GM19328 (cell line): ENCODE results near the gene TLE2.
"Not testable (repeated sequence)": the region's sequence is repeated elsewhere in the genome, so short reads cannot be mapped to it uniquely, and the experiment has no call there.

Experiments
- ATAC-seq: cut with Tn5 transposase; IDR thresholded peaks from one replicate; pipeline ENCODE4 v1.9.1; 2021; ENCODE audit warnings: mild to moderate bottlenecking, moderate library complexity; ENCODE audit not compliant: unreplicated experiment

Gene TLE2

DNA sequence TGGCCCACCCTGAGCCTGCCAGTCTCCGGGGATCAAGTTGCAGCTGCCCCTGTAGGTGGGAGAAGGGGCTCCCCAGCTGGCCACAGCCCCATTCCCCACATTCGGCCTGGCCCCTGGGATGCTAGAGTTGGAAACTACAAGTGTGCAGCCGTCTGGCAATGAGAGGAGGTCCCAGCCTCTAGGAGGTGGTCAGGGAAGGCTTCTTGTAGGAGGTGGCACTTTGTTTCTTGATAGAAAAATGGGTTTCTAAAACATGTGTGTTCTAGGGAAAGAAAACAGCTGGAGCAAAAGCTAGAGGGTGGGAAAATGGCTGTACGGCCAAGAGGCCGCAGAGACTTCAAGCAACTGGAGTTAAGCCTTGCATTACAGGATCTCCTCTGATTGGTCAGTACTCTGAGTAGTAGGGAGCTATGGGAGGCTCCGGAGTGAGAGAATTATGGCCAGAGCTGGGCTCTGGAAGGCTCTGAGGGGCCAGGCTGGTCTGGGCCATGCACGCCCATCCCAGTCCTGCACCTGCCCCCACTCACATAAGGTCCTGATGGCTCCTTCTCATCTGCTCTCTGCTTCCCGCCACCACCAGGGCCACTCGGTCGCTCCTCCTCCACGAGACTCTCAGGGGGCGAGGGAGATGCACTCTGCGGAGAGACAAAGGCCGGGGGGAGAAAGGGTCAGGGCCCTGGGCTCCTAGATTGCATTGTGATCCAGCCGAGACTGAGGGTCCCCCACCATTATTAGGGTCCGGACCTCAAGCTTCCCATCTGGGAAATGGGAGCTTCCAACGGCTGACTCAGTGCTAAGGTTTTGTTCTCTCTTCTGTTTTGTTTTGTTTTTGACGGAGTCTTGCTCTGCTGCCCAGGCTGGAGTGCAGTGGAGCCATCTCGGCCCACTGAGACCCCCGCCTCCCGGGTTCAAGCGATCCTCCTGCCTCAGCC, 13.7 kb downstream of the TLE2 start:
- ATAC-seq, result no peak

DNA sequence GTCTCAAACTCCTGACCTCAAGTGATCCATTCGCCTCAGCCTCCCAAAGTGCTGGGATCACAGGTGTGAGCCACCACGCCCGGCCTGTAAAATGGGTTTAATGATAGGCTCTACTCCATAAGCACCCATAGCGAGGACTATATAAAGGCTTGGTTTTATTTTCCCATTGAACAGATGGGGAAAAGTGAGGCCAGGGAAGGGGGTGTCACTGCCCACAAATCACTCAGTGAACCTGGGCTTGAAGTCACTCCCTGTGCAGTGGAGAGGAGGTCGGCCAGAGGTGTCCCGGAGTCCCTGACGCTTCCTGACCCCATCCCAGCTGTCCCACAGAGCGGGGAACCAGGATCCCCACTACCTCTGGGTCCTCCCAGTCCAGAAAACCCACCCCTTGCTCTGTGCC, 14.9 kb downstream of the TLE2 start:
- ATAC-seq, result no peak

DNA sequence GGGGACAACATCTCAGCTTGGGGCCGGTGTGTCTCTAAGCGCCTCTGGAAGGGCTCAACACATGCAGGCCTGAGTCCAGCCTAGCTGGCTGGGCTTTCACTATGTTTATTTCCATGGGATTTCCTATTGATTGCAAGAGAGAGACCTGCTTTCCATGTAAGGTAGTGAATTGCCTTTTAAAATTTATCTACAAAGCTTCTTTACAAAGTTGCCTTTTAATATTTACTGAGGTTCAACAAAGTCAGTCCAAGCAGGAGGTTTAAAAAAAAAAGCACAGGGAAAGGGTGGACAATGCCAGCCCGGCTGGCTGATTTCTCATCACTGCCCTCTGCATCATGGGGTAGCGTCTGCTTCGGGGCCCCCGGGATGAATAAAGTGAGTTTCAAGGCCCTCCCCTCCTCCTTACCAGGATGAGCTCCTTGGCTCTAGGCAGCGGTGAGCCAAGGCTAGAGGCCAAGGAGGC, 15.8 kb downstream of the TLE2 start:
- no peak for ATAC-seq

DNA sequence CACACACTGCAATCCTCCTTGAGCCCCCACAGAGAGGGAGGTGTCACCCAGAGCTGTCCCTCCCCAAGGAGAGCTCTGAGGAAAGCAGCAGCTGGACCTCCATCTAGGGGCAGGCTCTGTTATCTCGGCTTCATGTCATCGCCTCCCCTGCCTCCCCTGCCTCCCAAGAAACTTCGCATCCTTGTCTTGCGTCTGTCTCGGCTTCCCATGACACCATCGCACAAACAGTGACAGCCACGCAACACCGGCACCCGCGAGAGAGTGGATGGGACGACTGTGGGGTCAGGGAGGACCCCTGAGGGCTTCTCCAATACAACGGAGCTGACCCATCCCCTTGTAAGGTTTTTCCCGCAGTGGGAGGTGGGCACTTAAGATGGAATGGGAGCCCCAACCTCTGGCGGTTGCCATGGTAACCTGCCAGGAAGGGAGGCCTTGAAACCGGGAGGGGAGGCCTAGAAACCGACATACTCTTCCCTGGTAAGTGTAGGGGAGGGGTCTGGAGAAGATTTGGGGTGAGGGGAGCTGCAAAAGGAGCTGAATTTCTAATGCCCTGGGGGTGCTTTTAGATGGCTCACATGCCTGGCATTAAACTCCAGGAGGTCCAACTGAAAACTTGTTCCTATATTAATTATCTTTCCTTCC, 16.3 kb downstream of the TLE2 start:
- ATAC-seq, result no peak

DNA sequence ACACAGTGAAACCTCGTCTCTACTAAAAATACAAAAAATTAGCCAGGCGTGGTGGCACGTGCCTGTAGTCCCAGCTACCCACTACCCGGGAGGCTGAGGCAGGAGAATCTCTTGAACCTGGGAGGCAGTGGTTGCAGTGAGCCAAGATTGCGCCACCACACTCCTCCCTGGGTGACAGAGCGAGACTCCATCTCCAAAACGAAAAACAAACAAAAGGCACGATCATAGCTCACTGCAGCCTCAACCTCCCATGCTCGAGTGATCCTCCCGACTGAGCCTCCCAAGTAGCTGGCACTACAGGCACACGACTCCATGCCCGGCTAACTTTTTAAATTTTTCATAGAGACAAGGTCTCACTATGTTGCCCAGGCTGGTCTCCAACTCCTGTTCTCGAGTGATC, 17.0 kb downstream of the TLE2 start:
- not testable (repeated sequence) for ATAC-seq

DNA sequence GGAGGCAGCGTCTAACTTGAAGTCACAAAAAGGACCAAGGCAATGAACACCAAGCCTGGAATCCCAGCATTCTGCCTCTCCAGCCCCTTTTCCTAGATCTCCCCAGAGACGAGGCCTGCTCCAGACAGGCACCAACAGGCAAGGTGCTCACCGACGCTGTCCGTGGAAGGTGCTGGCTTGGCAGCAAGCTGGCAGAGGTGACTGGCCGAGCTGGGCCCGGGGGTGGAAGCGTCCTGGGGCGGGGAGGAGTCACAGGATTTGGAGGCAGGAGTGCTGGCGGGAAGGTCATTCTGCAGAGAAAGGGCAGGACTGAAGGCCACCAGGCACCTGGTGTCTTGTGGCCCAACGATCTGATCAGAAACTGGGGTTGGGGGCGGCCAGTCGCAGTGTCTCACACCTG, 18.2 kb downstream of the TLE2 start:
- ATAC-seq, result no peak

DNA sequence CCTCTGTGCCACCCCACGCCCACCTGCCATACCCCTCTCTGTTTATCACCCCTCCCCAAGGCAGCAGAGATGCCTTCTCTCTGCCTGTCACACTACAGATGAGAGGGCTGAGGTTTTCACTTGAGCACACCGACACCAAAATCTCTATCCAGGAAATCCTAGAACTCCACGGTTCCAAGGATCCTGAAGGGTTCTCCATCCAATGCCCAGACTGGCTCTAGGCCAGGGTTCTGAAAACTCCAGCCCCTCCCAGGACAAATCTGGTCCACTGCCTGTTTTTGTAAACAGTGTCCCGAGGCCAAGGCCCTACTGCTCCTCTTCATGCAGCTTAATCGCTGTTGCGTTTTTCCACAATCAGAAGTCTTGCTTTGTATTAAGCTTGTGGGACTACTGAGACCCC, 20.1 kb downstream of the TLE2 start:
- ATAC-seq, result no peak

DNA sequence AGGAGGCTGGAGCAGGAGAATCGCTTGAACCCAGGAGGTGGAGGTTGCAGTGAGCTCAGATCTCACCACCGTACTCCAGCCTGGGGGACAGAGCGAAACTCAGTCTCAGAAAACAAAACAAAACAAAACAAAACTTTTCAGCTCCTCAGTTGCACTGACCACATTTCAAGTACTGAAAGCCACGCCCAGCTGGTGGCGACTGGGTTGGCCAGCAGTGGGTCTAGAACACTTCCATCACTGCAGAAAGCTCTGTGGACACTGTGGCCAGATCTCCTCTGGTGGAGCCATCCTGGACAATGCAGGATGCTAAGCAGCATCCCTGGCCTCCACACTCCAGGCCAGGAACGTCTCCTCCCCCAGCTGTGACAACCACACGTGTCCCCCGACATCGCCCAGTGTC, 21.1 kb downstream of the TLE2 start:
- ATAC-seq, result no peak

DNA sequence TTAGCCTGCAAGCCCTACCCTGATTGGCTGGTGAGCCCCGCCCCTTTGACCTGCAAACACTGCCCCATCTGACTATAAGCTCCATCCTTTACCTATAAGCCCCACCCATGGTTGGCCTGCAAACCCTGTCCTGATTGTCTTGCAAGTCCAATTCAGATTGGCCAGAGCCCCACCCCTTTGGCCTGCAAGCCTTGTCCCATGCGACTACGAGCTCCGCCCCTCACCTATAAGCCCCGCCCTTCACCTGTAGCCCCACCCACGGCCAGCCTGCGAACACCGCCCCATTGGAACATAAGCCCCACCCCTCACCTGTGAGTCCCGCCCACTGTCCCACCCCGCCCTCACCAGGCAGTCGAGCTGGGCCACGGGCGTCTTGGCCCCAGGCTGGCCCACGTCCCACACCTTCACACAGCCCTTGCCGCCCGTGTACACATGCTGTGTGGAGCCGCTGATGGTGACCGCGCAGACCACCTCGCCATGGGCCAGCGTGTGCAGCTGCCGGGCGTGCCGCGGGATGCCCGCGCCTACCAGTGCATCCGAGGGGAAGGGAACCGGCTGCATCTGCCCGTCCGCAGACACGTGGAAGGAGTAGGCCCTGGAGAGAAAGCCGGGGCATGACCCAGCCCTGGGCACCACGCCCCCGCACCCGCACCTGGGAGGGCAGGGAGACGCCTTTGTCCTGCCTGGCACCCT, 22.9 kb downstream of the TLE2 start:
- no peak for ATAC-seq

DNA sequence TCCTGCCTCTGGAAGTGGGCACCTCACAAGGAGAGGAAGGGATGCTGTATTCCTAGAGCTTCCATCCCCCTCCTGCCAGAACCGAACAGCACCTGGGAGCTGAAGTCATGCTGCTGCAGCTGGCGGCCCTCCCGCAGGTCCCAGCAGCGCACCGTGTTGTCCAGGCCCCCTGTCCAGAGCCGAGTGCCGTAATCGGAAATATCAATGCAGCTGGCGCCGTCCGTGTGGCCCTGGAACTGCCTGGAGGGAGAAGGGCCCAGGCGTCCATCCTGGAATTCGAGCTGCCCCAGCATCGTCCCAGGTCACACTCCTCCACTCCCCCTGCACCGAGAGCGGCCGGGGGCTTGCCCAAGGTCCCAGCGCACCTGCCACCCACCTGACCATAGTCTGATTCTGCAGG, 23.7 kb downstream of the TLE2 start:
- no peak for ATAC-seq

DNA sequence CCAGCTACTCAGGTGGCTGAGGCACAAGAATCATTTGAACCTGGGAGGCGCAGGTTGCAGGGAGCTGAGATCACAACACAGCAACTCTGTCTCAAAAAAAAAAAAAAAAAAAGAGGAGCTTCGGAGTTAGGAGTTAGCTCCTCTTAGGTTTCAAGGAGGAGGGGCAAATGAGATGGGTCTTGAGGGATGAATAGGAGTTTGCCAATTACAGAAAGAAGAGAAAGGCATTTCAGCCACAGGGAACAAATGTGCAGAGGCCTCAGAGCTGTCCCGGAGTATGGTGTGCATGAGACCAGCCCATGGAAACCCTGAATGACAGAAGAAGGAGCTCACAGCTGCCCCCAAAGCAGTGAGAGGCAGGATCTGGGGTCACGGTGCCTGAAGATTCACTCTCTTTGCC, 24.6 kb downstream of the TLE2 start:
- ATAC-seq, result no peak

DNA sequence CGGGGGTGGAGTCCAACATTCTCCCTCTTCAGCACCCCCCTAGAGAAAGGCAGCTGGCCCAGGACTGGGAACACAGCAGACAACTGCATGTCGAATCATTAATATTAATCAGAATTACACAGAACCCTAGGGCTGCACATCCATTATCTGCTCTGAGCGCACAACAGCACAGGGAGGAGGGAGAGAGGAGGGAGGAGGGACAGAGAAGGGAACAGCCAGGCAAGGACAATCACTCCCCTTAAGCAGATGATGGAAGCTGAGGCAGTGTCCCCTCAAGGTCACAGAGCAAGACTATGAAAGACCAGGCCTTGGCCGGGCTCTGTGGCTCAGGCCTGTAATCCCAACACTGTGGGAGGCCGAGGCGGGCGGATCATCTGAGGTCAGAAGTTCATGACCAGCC, 26.0 kb downstream of the TLE2 start:
- no peak for ATAC-seq

DNA sequence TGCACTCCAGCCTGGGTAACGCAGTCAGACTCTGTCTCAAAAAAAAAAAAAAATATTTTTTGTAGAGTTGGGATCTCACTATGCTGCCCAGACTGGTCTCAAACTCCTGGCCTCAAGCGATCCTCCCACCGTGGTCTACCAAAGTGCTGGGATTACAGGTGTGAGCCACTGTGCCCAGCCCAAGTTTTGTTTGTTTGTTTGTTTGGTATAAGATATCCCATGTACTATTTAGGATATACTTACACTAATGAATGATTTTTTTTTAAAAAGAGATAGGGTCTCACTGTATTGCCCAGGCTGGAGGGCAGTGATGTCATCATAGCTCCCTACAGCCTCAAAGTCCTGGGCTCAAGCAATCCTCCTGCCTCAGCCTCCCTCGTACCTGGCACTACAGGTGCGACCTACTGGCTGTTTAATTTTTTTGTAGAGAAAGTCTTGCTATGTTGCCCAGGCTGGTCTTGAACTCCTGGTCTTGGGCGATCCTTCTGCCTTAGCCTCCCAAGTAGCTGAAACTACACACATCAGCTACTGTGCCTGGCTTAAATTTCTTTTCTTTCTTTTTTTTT, 27.8 kb downstream of the TLE2 start:
- no peak for ATAC-seq

DNA sequence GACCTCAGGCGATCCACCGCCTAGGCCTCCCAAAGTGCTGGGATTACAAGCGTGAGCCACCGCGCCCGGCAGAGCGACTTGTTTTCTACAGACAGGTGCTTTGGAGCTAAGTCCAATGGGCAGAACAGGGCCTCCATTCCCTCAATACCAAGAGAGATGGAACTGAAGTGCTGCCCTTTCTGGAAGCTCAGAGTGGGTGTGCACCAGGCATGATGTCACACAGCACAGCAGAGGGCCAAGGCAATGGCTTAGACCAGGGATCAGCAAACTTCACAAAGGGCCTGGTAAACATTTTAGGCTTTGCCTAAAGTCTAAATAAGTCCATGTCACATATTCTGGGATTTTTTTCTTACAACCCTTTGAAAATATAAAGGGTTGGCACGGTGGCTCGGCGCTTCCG, 30.4 kb downstream of the TLE2 start:
- ATAC-seq, result no peak

DNA sequence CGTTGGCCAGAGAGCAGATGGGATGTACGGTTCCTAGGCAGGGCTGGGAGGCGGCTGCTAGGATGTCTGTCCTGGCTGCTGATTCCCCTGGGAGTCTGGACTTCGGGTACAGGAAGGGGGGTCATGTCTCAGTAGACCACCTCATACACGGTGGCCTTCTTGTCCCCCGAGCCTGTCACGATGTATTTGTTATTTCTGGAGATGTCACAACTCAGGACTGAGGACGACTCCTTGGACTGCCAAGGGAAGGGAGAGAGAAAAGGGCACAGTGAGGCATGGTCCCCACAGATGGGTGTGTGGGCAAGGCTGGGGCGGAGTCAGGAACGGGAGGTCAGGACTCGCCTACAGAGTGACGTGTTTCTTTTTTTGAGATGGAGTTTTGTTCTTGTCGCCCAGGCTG, 31.4 kb downstream of the TLE2 start:
- no peak for ATAC-seq

DNA sequence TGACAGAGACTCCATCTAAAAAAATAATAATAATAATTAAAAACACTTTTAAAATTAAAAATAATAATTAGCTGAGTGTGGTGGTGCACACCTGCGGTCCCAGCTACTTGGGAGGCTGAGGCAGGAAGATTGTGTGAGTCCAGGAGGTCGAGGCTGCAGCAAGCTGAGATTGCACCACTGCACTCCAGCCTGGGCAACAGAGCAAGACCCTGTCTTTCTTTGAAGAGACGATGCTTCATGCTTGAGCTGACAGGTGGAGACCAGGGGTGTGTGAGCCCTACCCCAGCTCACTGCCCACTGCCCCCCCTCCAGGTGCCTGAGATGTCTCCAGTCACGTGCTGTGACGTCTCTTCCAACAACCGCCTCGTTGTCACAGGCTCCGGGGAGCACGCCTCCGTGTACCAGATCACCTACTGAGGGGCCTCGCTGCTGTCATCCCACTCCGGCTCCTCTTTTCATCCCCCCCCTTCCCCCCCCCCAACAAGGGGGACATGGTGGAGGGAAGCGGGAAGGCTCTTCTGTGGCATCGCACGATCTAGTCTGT, 34.4 kb downstream of the TLE2 start:
- no peak for ATAC-seq

DNA sequence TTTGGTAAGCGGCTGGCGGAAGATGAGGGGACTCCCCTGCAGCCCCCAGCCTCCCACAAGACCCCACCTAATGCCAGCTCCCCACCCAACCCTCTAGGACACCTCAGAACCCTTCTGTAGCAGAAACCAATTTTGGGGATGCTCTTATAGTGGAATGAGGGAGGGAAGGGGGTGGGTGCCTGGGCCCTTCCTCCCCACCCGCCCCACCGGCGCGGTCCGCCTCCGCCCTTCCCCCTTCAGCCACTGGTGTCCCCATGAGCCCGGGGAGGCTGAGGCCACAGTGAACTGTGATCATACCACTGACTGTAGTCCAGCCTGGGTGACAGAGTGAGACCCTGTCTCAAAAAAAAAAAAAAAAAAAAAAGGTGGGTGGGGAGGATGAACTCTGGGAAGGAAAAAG, 35.5 kb downstream of the TLE2 start:
- no peak for ATAC-seq

DNA sequence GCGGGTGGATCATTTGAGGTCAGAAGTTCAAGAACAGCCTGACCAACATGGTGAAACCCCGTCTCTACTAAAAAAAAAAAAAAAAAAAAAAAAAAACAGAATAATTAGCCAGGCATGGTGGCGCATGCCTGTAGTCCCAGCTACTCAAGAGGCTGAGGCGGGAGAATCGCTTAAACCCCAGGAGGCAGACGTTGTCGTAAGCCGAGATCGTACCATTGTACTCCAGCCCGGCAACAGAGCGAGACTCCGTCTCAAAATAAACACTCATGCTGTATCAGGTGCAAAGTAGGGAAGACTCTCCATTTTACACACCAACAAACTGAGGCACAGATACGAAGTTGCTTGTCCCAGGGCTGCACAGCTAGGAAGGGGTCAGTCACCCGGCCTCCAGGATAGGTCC, 36.1 kb downstream of the TLE2 start:
- ATAC-seq, result no peak

DNA sequence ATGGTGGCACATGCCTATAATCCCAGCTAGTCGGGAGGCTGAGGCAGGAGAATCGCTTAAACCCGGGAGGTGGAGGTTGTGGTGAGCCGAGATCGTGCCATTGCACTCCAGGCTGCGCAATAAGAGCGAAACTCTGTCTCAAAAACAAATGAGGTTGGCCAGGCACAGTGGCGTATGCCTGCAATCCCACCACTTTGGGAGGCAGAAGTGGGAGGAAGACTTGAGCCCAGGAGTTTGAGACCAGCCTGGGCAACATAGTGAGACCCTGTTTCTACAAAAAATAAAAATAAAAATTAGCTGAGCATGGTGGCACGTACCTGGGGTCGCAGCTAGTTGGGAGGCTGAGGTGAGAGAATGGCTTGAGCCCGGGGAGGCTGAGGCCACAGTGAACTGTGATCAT, 36.7 kb downstream of the TLE2 start:
- not testable (repeated sequence) for ATAC-seq

DNA sequence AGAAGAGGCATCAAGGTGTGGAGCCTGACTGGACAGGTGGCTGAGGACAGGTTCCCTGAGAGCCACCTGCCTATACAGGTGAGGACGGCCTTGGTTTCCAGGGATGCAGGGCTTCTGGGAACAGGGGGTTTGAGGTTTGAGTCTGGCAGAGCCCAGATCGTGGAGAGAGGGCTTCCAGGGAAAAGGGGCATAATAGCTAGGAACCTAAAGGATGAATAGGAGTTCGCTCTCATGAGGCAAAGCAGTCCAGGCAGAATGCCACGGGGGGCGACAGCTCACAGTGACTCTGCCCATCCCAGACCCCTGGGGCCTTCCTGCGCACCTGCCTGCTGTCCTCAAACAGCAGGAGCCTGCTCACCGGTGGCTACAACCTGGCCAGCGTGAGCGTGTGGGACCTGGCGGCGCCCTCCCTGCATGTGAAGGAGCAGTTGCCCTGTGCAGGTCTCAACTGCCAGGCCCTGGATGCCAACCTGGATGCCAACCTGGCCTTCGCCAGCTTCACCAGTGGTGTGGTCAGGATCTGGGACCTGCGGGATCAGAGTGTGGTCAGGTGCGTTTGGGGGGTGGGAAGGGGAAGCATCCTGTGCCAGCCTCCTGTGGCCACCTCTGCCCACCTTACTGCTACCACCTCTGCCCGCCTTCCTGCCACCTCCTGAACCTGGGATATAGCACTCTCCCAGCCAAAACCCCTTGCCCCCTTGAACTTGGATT, 39.7 kb downstream of the TLE2 start:
- no peak for ATAC-seq

DNA sequence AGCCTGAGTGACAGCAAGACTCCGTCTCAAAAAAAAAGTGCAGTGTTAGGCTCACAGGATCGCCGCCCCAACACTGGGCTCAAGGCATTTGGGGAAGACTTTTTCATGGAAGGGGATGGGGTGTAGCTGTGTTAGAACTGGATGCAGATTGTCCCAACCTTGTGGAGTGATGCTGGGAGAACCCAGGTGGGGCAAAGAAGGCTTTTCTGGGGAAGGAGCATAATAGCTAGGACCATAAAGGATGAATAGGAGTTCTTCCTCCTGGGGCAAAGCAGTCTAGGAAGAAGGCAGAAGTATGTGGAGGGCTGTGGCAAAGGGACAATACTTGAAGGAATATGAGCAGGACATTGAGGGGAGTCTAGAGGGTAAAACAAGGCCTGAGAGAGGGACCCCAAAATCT, 40.5 kb downstream of the TLE2 start:
- no peak for ATAC-seq
